Peyer's patch (tissue), 4 donors: ENCODE results near the gene PKD2L2.

Source experiments
- POLR2A ChIP-seq, 2 donors: fragments of 450-650 bp; IDR thresholded peaks; one replicate each; pipeline ENCODE4 v1.5.1; 2017; ENCODE audit warnings: antibody characterized with exemption in 2 of 2, mild to moderate bottlenecking in 2 of 2, moderate library complexity in 2 of 2
- TF ChIP-seq, protein P1 (sequence below), 6 experiments: fragments of 450-650 bp in 4 of 6; fragments of 200-600 bp in 2 of 6; sonication (generic) in 1 of 6; IDR thresholded peaks; one replicate each; pipeline ENCODE4 v1.5.1; 2017 to 2019; ENCODE audit warnings: antibody characterized with exemption in 6 of 6, mild to moderate bottlenecking in 3 of 6, moderate library complexity in 1 of 6

DNA sequence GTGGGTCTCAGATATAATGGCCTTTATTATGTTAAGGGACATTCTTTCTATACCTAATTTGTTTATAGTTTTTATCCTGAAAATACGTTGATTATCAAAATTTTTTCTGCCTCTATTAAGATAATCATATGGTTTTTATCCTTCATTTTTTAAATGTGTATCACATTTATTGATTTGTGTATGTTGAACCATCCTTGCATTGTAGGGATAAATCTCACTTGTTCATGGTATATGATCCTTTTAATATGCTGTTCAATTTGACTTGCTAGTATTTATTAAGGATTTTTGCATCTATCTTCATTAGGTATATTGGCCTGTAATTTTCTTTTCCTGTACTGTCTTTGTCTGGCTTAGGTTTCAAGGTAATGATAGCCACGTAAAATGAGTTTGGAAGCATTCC lies 25.5 kb downstream of the PKD2L2 start:
- TF ChIP-seq POLR2A (IDR thresholded peaks at IDR 0.05): no peak
- TF ChIP-seq, protein P1, sequence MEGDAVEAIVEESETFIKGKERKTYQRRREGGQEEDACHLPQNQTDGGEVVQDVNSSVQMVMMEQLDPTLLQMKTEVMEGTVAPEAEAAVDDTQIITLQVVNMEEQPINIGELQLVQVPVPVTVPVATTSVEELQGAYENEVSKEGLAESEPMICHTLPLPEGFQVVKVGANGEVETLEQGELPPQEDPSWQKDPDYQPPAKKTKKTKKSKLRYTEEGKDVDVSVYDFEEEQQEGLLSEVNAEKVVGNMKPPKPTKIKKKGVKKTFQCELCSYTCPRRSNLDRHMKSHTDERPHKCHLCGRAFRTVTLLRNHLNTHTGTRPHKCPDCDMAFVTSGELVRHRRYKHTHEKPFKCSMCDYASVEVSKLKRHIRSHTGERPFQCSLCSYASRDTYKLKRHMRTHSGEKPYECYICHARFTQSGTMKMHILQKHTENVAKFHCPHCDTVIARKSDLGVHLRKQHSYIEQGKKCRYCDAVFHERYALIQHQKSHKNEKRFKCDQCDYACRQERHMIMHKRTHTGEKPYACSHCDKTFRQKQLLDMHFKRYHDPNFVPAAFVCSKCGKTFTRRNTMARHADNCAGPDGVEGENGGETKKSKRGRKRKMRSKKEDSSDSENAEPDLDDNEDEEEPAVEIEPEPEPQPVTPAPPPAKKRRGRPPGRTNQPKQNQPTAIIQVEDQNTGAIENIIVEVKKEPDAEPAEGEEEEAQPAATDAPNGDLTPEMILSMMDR (IDR thresholded peaks at IDR 0.05): no peak
